ENCODE data around the gene ABHD10.

ABHD10 gene

DNA sequence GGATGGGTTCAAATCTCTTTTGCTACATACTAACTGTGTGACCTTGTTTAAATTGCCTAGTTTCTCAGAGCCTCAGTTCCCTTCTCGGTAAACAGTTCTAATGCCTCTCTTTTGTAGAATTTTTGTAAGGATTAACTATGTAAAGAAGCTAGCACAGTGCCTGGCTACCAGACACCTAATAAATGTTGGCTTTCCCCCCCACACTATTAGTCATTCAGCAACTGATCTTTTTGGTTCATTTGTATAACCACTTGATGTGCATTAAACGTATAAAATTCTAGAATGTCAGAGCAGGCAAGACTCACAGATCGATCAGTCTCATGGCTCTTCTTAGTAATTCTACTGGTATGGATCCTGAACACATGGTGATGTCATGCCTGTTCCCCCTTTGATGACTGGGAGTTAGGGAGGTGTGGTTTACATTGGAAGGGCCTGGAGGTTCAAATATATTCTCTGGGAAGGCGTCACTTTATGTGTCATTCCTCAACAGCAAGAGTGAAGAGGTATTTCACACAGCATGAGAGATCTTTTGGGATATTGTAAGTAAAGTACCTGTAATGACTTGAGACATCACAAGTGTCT is 26.4 kb downstream of the ABHD10 start:
- FAIRE-seq: no peak
- TF ChIP-seq CTCF (IDR thresholded peaks at IDR 0.05; ENCODE audit: insufficient read depth, missing control alignments): no peak
- DNase-seq (ENCODE audit: insufficient read length, low spot score): no peak

DNA sequence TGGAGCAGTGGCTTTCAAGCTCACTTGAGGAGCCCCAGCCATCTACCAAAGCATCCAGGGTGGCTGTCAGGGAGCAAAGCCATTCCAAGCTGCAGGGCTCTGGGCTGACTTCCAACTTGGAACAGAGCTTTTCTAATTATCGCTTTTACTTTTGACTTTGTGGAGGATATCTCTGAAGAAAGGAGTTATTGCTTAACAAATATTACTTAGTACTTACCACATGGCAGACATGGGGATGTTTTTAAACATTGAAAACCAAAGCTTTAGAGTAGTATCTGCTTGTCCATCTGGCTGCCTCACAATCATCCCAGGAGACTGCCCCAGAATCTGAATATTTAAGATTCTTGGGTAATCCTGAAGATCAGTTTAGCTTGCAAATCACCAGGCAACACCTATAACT is 28.8 kb downstream of the ABHD10 start:
- TF ChIP-seq CTCF (IDR thresholded peaks at IDR 0.05; ENCODE audit: insufficient read depth, missing control alignments): no peak
- DNase-seq (ENCODE audit: insufficient read length, low spot score) (no peak), FAIRE-seq (no peak)

GRCh38 chr3:112009670-112010069 is 30.8 kb downstream of the ABHD10 start:
- TF ChIP-seq CTCF (IDR thresholded peaks at IDR 0.05; ENCODE audit: insufficient read depth, missing control alignments): no peak
- FAIRE-seq (no peak), DNase-seq (ENCODE audit: insufficient read length, low spot score) (no peak)

DNA sequence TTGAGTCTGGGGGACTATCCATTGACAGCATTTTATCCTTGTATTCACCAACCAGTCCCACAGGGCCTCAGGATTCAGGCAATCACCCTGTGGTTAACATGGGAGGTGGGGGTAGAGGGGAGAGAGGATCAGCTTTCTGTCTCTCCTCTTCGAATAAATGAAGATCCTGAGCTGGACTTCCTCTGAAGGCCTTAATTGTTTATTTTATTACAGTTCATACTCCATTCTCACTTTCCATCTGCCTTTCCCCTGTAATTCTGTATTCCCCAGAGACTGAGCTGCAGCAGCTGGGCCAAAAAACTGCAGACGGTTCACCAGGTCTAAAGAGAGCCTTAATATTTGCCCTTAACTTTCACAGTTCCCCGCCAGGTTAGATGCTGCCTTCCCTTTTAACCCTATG is 31.8 kb downstream of the ABHD10 start:
- TF ChIP-seq CTCF (IDR thresholded peaks at IDR 0.05; ENCODE audit: insufficient read depth, missing control alignments): no peak
- DNase-seq (ENCODE audit: insufficient read length, low spot score): no peak
- no peak for FAIRE-seq

- DNase-seq (ENCODE audit: insufficient read length, low spot score): no peak
- FAIRE-seq: no peak
- no peak for TF ChIP-seq CTCF (IDR thresholded peaks at IDR 0.05; ENCODE audit: insufficient read depth, missing control alignments)
Observed at GRCh38 chr3:112011376-112011940, 32.6 kb downstream of the ABHD10 start.

GRCh38 chr3:112012205-112012992 is 33.6 kb downstream of the ABHD10 start:
- DNase-seq (ENCODE audit: insufficient read length, low spot score): no peak
- no peak for FAIRE-seq
- TF ChIP-seq CTCF (IDR thresholded peaks at IDR 0.05; ENCODE audit: insufficient read depth, missing control alignments): no peak
